HG03342 (cell line): ENCODE data around the gene MON2.
"Not testable (repeated sequence)": the region's sequence is repeated elsewhere in the genome, so short reads cannot be mapped to it uniquely, and the experiment has no call there.

Experiments used
- ATAC-seq: cut with Tn5 transposase; IDR thresholded peaks from one replicate; pipeline ENCODE4 v1.9.1; 2021; ENCODE audit warnings: mild to moderate bottlenecking, moderate library complexity; ENCODE audit not compliant: unreplicated experiment

Gene MON2

DNA sequence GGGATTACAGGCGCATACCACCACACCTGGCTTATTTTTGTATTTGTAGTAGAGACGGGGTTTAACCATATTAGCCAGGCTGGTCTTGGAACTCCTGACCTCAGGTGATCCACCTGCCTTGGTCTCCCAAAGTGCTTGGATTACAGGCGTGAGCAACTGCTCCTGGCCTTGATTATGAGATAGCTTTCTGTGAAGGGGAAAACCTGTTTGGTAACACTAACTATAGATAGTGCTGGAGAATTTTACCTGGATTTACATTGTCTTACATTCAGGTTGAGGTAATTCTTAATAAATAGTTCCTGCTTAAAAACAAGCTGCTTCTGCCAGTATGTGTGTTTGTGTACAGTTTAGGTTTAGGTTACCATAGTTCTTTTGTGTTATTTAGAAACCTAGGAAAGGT lies 77.1 kb downstream of the MON2 start:
- no peak for ATAC-seq

DNA sequence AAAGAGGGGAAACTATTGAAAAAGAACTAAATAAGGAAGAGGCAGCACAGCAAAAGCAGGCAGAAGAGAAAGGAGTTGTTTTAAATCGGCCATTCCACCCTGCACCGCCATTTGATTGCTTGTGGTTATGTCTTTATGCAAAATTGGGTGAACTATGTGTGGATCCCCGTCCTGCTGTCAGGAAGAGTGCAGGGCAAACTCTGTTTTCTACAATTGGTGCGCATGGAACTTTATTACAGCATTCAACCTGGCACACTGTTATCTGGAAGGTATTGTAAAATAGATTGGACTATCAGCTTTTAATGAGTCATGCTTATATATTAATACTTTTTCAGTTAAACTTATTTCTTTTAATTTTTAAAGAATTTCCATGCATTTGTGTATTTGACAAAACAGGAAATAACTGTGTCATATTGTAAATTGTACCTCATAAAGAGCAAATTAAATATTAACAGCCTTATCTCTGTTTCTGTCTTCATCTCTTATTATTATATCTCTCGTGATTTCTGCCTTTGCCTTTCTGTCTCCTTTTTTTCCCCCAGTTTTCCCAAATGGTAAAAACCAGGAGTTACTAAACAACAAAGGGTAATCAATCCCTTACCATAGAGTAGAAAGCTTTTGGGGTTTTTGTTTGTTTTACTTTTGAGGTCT lies 86.4 kb downstream of the MON2 start:
- no peak for ATAC-seq

DNA sequence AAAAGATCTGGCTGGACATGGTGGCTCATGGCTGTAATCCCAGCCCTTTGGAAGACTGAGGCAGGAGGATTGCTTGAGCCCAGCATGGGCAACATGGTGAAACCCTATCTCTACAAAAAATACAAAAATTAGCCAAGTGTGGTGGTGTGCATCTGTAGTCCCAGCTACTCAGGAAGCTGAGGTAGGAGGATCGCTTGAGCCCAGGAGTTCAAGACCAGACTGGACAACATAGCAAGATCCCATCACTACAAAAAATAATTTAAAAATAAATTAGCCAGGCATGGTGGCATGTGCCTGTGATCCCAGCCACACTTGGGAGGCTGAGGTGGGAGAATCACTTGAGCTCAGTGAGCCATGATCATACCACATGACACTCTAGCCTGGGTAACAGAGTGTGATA lies 92.7 kb downstream of the MON2 start:
- not testable (repeated sequence) for ATAC-seq

DNA sequence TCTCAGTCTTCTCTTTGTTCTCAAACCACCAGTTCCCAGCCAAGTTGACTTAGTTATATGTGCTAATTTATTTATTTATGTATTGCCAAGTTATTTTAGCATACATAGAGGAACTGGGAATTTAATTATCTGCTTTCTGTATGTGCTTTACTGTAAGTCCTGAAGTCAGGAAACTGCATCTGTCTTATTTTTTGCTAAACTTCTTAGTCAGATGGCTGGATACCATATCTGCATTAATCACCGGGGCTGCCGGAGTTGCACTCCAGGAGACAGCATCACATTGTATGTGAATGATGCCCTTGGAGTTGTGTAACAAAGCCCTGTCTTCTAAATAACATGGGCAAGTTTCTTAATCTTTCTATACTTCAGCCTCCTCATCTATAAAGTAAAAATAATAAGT lies 96.2 kb downstream of the MON2 start:
- ATAC-seq: no peak

DNA sequence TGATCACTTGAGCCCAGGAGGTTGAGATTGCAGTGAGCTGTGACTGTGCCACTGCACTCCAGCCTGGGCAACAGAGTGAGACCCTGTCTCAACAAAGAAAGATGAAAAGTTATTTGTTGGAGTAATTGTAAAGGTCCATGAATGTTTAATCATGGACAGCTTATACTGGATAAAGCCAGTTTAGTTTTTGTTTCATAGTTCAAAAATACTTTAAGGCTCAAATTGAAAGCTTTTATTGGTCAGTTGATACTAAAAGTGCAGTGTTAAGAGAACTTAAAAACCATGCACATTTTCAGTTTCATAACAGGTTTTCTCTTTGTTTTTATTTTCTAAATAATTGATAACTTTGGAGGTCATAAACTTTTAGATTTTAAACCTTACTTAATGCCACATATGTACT lies 108.4 kb downstream of the MON2 start:
- no peak for ATAC-seq

DNA sequence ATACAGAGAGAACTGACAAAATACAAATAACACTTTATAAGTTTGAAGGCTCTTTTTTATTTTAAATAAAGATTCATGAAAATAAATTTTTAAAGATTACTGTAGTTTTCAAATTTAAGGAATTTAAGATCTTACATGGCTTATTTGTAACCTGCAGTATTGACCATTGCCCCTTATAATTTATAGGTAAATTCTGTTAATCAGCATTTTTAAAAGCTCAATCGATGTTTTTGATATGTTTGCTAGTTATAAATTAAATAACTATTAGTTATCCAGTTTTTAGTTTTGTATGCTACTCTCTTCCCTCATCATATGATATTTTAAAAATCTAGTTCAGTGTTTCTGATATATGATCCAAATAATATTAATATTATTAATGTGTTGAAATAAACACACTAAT lies 109.9 kb downstream of the MON2 start:
- no peak for ATAC-seq

DNA sequence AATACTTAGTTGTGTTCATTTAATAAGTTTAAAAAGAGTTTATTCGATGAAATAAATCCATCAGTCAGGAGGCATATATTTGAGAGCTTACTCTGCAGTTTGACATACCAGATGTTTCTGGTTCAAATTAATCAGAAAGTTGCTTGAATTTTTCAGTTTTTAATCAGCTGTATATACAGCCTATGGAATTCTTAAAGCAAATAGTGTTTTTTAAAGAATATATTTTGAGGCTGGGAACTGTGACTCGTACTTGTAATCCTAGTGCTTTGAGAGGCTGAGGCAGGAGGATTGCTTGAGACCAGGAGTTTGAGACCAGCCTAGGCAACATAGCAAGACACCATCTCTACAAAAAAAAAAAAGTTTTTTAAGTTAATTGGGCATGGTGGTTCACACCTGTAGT lies 112.1 kb downstream of the MON2 start:
- ATAC-seq: no peak

DNA sequence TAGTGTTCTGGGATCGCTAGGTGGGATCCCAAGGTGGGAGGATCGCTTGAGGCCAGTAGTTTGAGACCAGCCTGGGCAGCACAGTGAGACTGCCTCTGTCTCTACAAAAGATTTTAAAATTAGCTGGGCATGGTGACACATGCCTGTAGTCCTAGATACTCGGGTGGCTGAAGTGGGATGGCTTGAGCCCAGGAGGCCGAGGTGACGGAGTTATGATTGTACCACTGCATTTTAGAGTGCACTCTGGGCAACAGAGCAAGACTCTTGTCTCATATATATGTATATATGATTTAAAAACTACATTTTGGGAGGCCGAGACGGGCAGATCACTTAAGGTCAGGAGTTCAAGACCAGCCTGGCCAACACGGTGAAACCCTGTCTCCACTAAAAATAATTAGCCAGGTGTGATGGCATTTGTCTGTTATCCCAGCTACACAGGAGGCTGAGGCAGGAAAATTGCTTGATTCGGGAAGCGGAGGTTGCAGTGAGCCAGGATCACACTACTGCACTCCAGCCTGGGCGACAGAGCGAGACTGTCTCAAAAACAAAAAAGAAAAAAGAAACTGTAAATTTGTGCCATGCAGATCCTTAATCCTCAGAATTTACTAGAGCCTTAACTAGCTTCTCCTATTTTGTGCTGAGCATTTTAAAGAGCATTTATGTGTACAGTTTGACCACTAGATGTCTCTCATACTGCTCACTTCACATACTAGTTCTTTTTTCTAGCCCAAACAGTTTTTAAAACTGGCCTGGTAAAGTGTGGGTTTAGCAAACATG lies 114.8 kb downstream of the MON2 start:
- peak; percentile 70 for ATAC-seq

DNA sequence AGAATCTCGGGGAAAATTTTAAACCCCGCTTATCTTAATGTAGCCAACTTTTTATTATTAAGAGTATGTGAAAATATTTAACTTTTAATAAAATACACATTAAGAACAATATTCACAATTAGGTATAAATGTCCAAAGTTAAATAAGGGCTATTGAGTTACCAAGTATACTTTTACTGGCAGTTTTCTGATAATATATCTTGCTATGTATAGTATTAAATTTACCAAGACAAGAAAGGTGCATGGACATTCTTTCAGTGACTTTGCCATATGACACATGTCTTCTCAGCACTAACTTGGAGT lies 115.4 kb downstream of the MON2 start:
- no peak for ATAC-seq

DNA sequence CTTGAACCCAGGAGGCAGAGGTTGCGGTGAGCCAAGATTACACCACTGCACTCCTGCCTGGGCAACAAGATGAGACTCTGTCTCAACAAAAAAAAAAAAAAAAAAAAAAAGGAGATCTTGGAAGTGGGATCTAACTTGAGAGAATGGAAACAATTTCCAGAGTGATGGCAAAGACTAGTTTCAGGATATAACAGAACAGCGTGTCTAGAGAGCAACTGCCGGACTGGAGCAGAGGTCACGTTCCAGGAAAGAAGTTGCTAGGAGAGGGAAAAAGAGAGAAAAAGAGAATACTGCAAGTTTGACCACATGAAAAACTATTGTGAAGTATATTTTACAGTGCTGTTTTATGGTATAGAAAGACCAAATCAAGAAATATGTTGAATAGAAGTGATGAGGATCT lies 118.0 kb downstream of the MON2 start:
- no peak for ATAC-seq

DNA sequence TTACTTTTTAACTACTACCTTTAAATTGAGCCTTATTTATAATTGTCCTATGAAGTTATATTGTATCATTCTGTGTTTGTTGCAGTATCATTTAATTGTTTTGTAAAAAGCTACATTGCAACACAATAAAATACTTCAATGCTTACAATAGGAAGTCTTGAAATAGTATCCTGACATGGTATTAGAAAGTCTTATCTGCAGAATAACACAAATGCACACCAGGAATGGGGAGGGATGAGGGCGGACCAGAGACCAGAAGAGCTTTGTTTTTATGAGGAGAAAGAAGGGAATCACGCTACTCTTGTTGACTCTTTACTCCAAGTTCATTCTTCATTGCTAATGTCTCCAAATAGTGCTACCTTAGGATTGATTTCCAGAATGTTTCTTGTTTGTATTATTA lies 120.2 kb downstream of the MON2 start:
- no peak for ATAC-seq

DNA sequence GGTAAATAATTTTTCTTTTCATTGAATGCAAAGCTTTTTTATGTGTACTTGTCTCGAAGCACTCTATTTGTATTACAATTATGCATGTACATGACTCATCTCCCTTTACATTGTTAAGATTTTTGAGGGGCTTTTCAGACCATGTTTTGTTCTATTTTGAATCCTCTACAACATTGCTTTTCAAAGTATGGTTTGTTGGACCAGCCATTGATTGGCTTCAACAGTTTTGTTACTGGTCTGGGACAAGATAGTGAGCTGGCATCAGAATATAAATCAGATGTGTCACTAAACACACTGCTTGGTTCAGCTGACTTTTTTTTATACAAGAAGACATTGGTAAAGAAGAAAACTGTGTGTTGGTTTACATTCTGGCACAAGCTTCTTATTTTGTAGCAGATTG lies 122.3 kb downstream of the MON2 start:
- no peak for ATAC-seq

DNA sequence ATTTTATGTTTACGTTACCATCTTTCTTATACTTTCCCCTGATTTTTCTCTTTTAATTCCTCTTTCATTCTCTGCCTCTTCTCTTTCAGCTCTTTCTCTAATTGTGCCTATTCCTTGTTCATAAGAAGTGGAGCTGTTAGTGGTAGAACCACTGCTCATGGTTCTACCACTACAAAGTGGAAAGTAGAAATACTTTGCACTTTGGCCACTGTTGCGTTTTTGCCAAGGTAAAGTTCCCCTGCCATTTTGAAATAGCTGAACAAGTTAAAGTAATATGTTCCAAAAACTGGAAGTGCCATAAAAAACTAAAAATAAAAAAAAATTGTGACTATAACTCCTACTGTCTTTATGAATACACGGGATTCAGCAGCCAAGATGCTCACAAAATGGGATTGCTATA lies 130.6 kb downstream of the MON2 start:
- ATAC-seq: no peak

DNA sequence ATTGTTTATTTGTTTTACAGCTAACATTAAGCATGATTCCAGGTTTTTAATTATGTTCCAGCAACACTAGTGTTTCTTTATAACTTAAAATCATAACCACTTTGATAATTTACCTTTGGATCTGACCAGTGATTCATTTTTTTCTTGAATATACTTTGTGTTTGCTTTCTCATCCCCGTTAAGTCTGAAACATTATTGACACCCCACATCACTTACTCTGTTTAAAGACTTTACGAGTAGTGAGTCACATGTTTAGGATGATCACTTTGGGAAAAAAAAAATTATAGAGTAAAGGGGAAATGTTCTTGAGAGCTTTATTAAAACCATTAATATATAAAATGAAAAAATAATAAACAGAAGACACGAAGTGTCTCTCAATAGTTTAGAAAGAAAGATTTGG lies 132.2 kb downstream of the MON2 start:
- no peak for ATAC-seq

DNA sequence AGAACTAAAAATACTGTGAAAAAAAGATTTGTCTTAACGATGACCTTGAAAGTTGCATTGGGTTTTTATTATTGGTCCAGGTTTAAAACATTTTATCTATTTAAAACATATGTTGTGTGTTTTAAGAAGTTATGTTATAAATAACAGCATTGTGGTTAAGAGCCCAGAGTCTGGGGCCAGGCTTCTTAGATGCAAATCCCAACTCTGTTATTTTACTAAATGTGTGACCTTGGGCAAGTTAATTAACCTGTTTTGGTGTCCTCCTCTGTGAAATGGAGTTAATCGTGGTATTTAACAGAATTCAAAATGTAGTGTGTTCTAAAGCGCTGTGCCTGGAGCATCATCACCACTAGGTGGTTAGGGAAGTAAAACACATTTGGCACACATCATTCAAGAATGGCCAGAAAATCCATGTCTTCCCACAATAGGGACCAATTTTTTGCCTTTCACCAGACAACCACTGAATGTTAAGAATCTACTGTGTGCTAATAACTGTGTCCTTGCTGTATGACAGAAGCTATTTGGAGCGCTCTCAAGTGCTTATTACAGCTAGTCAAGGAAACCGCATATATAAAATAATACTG lies 133.3 kb downstream of the MON2 start:
- no peak for ATAC-seq

DNA sequence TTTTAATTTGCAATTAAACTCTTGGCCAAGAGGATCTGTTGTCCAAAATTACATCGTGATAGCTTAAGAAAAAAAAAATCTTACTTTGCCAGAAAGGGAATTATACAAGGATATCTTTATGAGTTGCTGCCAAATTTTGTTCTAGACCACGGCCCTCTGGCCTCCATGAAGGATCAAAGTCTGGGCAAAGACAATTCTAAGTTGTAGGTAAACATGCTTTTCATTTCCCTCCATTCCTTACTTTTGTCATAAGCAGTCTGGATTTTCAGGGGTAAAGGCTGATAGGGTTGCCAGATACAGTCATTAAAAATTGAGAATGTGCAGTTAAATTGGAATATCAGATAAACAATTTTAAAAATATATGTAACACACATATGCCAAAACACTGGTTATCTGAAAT lies 135.1 kb downstream of the MON2 start:
- no peak for ATAC-seq

DNA sequence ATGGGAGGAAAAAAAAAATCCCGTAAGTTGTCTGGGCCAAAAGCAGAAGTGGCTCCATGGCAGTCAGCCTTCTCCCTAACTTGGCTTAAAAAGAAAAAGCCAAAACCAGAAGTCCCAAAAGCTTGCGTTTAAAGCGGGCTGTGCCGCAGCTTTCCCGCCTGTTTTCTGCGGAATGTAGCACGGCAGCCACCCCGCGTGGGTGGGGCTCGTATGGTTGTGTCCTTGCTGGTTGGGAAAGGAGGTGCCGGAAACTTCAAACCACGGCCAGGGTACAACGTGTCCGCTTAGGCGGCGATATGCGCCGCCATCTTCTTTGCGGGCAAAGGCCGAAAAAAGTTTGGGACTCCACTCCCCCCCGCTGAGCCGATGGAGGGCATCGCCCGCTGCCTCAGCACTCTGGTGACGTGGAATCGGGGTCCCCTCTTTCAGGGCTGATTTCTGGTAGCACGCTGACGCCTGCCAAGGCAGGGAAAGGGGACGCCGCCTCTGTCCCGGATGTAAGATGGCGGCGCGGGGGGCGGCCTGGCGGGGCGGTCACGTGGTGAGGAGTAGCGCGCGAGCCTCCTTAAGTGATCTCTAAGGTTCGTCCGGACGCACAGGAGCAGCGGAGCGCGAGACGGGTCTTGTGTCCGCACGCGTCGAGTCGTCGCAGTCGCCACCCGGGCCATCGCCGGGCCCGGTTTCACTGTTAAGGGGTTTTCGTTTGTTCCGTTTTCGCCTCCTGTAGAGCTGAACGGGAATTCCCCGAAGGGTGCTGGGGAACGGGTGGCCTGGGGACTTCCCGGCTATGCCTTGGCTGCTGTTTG lies 135.8 kb downstream of the MON2 start:
- peak; percentile 68 for ATAC-seq

DNA sequence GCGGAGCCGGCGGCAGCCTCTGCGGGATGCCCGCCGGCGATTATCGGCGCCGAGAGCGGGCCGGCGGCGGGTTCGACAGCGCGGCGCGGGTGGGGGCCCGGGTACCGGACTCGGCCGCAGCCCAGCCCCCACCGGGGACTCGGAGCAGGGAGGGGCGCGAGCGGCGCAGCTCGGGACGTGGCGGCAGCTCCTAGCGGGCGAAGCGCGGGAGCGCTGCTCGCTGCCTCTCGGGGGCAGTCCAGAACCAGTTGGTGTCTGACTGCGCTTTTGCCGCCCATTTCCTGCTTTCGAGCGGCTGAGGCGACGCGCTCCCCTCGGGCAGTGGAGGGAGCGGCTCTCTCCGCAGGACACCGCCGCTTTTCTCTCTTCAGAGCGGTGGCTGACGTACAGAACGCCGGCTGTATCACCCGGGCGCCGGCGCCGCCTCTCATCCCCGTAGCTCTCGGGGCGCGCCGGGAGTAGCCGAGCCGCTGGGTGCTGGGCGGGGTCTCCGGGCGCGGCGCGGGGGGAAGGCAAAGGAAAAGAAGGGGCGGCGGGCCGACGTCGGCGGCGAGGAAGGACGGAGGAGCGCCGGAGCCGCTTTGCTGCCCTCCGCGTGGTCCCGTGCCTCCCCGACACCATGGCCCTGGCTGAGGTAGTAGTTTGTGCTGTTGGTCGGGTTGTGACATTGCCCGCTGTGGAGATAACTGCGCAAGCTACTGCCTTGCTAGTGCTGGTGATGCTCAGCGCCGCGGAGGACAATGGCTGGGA lies 136.6 kb downstream of the MON2 start:
- ATAC-seq: peak; percentile 67

DNA sequence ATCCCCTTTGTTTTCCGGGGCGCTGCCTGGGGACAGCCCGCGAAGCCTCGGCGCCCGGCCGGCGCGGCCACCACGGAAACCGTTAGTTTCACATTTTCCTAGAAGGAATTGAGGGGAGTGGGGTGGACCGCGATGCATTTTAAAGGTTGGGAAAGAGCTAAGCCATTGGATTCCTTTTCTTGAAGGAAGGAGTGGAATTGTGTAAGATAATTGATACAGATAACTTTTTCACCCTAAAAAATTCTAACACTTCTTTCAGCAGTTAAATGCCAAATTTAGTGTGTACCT lies 137.1 kb downstream of the MON2 start:
- no peak for ATAC-seq

DNA sequence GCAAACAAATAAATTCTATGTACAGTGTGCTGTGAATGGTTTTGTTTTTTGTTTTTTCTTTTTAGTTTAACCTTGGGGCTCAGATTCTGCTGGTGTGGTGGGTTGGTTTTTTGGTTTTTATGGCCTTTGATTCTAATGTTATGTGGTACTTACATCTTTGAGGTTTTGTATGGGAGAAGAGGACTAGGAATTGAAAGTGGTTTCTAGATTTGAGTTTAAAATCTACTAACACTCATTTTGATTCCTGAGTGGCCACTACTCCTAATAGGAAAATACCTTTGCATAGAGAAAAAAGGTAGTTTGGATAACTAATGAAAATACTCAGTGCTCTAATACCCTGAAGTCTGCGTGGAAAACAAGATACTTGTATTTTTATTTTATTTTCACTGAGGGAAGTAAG lies 137.7 kb downstream of the MON2 start:
- ATAC-seq: no peak

DNA sequence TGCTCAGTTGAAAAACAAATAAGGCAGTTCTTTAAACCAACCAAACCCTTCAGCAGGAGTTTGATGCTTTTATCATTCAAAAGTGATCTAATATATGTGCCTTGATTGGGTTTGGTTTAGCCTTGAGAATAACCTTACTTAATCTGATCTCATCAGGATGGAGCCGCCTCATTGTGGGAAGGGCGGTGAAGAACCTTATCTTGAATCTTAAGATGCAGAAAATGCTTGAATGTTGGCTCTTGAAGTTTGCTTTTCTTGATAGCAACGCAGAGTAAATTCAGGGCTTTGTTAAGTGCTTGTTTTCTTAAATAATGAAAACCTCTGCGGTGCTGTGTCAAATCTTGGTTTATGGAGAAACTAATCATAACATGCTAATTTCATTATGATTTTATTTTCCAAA lies 138.2 kb downstream of the MON2 start:
- no peak for ATAC-seq
